D721Med (cell line): ENCODE data around the gene MYBBP1A.

Experiments
- DNase-seq: peaks from one replicate; pipeline ENCODE4 v3.0.0; 2011; ENCODE audit warnings: low spot score; ENCODE audit not compliant: insufficient read length
- FAIRE-seq: peaks from 2 replicates; lab custom pipeline; 2011; peaks lifted over from hg19 to GRCh38; lab: Jason Lieb, UNC
- CTCF ChIP-seq: IDR thresholded peaks from 2 replicates; pipeline ENCODE4 v1.5.1; 2012; ENCODE audit warnings: mild to moderate bottlenecking, control low read depth; ENCODE audit not compliant: insufficient read depth; ENCODE audit errors: missing control alignments

MYBBP1A gene

GRCh38 chr17:4576729-4577322 is 21.6 kb upstream of the MYBBP1A start:
- no peak for TF ChIP-seq CTCF
- DNase-seq (no peak), FAIRE-seq (no peak)

GRCh38 chr17:4576161-4576558 is 21.0 kb upstream of the MYBBP1A start:
- no peak for DNase-seq
- no peak for FAIRE-seq
- no peak for TF ChIP-seq CTCF

GRCh38 chr17:4574448-4575045 is 19.4 kb upstream of the MYBBP1A start:
- no peak for FAIRE-seq
- DNase-seq, result no peak
- TF ChIP-seq CTCF, result no peak

GRCh38 chr17:4573669-4574068 is 18.5 kb upstream of the MYBBP1A start:
- FAIRE-seq (no peak), DNase-seq (no peak)
- TF ChIP-seq CTCF, result no peak

GRCh38 chr17:4573115-4573514 is 17.9 kb upstream of the MYBBP1A start:
- no peak for TF ChIP-seq CTCF
- no peak for FAIRE-seq
- DNase-seq, result no peak

GRCh38 chr17:4572131-4572530 is 16.9 kb upstream of the MYBBP1A start:
- no peak for DNase-seq
- no peak for TF ChIP-seq CTCF
- no peak for FAIRE-seq

- DNase-seq, result no peak
- no peak for TF ChIP-seq CTCF
- no peak for FAIRE-seq
Observed at GRCh38 chr17:4569591-4569990, 14.4 kb upstream of the MYBBP1A start.
